NOMO-1 (cell line): ENCODE data around the gene MICU2.
"Not testable (repeated sequence)": the region's sequence is repeated elsewhere in the genome, so short reads cannot be mapped to it uniquely, and the experiment has no call there.

Experiments
- DNase-seq, 2 experiments: peaks; one replicate each; lab custom pipeline; 2025; ENCODE audit not compliant: unreplicated experiment in 2 of 2; lab: John Stamatoyannopoulos, UW

The MICU2 gene

DNA sequence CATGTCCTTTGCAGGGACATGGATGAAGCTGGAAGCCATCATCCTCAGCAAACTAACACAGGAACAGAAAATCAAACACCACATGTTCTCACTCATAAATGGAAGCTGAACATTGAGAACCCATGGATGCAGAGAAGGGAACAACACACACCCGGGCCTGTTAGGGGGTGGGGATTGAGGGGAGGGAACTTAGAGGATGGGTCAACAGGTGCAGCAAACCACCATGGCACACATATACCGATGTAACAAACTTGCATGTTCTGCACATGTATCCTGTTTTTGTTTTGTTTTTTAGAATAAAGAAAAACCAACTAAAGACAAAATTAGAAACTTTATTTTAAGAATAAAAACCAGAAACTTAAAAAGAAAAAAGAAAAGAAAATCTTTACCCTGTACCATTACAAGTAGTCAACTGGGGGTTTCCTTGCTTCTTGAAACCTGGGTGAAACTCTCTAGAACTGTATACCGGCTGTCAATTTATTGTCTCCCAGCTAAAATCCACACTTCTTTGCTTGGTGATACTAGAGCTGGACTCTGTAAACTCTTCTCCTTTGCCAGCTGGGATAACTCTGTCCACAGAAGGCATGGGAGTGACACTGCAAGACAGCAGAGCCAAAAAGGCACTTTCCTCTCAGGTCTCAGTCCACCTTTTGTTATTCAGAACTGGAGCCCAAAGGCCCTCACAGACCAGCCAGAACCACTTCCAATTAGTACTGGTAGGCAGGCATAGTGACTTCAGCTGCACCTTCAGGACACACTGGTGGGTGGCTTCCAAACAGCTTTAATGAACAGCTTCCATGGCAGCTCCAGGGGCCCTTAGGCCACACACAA is 9.0 kb downstream of the MICU2 start:
- DNase-seq, result no peak

DNA sequence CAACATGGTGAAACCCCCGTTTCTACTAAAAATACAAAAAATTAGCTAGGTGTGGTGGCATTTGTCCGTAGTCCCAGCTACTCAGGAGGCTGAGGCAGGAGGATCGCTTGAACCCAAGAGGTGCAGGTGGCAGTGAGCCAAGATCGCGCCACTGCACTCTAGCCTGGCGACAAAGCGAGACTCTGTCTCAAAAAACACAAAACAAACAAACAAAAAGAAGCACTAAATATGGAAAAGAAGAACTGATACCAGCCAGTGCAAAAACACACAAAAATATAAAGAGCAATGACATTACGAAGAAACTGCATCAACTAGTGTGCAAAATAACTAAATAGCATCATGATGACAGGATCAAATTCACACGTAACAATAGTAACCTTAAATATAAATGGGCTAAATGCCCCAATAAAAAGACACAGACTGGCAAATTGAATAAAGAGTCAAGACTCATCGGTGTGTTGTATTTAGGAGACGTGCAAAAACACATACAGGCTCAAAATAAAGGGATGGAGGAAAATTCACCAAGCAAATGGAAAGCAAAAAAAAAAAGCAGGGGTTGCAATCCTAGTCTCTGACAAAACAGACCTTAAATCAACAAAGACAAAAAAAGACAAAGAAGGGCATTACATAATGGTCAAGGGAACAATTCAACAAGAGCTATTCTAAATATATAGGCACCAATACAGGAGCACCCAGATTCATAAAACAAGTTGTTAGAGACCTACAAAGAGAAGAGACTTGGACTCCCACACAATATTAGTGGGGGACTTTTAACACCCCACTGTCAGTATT is 13.1 kb downstream of the MICU2 start:
- DNase-seq, result not testable (repeated sequence)

DNA sequence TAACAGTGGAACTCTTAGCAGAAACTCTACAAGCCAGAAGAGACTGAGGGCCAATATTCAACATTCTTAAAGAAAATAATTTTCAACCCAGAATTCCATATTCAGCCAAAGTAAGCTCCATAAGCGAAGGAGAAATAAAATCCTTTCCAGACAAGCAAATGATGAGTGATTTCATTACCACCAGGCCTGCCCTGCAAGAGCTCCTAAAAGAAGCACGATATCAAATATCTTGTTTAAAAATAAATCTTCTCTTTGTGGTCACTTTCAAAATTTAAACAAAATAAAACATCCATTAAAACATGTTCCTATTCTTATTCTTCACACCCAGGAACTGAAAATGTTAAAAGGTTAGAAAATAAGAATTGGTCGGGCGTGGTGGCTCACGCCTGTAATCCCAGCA is 13.7 kb downstream of the MICU2 start:
- DNase-seq, result no peak

DNA sequence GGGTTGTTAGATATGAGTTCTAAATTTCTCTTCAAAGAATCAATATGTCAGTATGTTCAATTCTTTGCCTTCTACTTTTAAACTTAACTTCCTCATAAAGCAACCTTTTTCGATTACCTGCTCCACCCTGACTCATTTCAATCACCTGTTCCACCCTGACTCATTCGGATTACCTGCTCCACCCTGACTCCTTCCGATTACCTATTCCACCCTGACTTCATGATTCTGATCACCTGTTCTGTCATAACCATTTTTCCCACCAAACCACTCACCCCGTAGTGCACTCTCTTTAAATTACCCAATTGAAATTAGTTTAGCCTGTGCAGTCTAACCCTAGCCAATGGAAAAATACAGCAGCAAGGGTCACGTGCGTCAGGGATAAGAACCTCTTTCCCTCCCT is 14.5 kb downstream of the MICU2 start:
- DNase-seq, result not testable (repeated sequence)

DNA sequence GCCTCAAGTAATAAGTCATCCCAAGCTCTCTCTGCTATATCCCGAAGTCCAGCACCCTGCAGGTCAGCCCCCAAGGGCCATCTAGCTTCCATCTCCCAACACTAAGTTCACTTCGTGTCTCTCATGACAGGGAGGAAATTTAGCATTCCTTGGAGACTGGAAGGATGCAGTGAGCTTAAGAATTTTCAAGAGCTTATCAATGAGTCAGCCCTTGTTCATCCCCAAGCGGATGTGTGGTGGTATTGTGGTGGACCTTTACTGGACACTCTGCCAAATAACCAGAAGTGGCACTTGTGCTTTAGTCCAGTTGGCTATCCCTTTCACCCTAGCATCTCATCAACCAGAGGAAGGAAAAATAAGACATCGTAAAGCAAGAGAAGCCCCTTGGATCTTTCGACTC is 15.6 kb downstream of the MICU2 start:
- not testable (repeated sequence) for DNase-seq

DNA sequence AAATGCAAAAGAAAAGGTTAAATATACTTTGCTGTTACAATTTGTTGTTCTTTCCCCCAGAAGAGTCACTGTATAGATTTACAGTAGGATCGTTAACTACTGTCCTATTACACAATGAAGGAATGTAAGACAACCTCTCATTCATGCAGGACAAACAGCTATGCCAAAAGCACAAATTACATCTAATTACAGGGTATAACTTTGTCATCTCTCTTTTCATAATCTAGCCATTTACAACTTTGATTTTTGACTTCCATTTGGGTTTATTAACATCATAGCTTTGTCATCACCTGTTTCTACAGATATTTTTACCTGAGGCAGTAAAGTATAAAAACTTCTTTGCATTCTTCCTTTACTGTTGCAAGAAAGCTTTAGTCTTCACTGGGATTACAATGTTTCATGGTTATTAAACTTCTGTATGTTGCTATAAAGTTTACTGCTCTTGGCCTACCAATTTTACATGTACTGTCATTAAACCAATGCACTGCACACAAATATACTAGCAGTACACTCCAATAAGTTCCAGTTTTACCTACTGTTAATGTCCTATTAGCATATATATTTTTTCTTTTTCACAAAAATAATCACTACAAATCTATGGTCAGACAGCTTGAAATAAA is 18.9 kb downstream of the MICU2 start:
- DNase-seq, result no peak

DNA sequence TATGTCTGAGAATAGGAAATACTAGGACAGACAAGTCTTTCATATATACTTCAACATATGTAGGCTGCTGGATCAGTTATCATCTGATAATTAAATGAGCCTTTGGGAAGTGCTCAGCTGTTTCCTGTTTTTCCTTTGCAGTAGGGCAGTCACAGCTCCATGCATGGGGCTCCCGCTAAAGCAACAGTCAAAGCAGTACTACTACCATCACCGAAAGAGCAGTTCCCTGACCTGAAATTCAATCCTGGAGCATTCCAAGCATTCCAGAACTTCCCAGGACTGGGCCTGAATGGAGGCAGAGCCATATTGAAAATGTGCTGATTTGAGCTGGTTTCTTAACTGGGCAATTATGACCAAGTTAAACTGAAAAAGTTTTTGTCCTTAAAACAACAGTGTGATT is 20.5 kb downstream of the MICU2 start:
- no peak for DNase-seq

DNA sequence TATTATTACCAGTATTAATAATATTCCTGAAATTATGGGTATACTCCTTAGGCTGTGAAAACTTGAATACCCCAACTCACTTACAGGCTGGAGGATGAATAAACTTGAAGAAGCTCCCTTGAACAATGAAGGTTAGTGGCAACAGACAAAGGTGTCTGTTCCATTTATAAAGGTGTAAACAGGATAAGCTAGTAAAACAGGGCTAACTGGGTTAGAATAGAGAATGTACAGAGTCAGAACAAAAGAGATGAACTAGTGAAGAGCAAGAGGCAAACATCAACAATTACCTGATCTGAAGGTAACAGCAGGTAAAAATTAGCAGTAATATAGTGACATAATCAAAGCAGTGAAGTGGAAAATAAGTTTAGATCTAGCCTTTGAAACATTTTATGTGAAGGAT is 23.2 kb downstream of the MICU2 start:
- DNase-seq, result no peak

DNA sequence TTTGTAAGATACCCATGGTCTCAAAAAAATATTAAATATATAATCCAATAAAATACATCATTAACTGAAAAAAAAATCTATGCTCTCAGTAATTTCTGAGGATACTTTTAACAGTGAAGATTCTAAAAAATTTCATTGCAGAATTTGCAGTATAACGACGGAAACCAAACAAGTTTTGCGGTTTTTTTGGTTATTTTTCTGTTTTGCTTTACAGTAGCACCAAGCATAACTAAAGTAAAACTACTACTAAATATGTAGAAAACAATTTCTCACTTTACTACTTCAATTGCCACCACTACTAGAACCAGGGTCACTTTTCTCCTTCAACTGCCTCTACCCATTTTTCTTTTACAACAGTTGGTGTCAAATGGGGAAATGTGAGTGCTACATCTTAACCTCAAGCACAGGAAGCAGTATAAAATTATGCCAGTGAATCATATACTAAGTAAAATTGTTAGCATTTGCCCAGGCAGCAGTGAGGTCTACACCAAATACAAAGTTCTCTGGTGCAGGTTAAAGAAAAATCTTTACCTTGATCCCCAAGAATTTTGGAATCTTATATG is 24.1 kb downstream of the MICU2 start:
- peak; percentile 76 to 91 for DNase-seq

DNA sequence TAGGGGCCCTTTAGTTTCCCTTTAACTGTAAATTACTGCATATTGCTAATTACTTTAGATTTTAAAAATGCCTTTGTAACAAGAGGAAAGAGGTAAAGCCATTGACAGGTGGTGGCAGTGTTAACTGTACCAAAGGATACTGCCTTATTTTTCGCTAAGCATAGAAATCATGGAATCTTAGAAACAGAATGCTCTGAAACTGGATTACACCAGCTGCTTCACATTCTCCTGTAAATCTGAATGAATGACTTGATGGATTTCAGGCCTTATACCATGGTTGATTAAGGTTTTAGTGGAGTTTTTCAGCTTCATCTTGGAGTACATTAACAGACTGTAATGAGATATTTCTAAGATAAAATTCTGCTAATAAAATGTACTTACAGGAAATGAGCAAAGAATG is 25.2 kb downstream of the MICU2 start:
- DNase-seq, result no peak

DNA sequence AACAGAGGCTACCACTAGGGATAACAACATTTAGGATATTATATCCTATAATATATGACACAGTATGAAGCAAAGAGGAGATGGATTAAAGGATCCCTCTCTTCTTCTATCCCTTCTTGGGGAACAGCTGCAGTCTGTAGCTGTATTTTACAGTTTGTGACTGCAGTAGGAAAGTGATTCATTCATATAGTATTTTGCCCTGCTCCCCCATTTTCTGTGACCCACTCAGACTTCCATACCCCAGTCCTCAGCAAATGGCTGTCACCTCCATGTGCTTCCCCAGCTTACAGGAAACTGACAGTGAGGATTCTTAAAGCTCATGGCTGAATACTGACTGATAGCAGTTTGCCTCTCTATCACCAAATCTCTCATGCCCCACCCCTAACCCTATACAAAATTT is 27.5 kb downstream of the MICU2 start:
- no peak for DNase-seq

DNA sequence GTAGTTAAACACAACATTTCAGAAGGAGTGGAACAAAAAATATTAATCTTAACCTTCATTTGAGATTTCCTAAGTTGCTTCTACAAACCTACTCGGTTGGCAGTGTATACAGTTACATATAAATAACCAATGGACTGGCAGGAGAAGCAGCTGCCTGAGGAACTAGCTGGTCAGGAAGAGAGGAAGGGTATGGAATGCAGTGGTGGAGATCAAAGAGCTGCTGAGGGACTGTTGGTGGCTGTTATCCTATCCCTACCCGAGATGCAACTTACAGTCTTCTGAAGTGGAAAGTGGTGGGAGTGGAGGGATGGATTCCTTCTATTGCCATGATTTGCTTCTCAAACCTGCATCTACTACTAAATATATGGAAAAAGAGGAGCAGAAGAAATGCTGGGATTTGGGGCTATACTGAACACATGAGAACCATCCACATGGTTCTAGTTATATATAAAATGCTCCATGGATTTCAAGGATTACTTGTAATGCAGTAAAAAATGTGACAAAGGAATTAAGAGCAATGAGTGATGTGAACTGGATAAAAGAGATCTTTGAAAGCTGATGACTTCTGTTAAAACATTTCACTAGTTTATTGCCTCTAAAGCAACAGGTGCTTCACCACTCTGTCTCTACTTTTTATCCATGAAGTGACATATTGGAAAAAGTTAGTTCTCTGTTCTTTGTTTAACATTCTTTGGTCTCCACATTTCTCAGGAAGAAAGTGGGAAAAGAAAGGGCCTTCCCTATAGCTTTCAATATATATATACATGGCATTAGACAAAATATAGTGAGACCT is 29.9 kb downstream of the MICU2 start:
- DNase-seq, result no peak

DNA sequence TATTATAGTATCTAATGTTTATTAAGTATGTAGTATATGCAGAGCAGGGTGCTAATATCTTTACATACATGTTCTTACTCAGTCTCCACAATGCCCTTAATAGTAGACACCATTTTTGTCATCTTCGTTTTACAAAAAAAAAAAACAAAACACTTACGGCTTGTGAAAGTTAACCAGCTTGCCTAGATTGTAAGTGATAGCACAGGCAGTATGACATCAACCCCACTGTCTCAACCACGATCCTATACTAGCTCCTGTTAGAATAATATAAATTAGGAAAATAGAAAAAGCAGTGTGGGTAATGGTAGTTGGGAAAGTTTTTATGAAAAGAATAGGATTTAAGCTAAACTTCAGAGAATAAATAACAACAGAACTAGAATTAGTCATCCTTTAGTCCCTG is 34.3 kb downstream of the MICU2 start:
- DNase-seq, result no peak

DNA sequence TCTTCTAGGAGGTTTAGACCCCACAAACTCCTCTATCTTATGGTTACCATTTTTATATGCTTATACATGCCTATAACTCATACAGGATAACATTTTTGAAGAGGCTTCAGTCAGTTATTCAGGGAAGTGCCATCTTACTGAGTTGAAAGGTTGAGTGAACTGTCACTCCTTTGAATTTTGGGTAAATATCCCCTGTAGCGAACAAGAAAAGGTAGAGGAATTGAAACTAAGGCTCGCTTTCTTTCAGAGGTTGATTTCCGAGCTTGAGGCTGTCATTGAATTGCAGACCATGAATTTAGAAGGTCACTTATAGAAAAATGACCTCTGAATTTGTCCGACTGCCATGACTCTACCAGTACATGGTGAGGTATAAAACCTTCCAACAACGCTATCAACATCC is 35.1 kb downstream of the MICU2 start:
- DNase-seq, result no peak

DNA sequence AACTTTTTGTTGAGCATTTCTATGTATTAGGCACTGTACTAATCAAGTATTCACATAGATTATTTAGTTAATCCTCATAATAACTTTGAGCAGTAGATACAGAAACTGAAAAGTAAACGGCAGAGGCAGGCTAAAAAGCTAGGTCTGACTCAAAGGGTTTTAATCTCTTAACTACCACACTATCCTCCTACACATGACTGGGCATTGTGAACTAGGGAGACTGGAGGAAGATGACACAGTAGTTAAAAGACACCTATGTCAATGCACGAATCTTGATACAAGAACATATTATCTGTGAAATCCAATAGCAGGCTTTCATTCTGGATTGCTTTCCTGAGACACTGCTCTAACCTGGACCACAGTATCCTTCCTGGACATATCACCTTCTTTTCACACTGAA is 36.3 kb downstream of the MICU2 start:
- DNase-seq, result no peak

DNA sequence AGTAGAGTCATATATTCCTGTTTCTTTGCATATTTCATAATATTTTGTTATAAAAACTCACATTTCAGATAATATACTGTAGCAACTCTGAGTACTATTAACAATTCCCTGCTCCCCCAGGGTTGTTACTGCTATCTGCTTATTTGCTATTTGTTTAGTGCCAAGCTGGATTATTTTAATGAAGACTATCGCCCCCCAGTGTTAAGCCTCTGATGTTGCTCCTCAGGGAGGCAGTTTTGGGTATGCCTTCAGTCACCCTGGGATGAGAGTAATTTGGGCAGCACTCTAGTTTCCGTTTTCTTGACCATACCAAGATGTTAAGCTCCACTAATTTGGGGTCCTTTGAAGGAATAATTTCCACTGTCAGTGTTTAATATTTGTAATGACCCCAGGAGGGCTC is 46.0 kb downstream of the MICU2 start:
- peak in 1 of 2 experiments; percentile 8 for DNase-seq

DNA sequence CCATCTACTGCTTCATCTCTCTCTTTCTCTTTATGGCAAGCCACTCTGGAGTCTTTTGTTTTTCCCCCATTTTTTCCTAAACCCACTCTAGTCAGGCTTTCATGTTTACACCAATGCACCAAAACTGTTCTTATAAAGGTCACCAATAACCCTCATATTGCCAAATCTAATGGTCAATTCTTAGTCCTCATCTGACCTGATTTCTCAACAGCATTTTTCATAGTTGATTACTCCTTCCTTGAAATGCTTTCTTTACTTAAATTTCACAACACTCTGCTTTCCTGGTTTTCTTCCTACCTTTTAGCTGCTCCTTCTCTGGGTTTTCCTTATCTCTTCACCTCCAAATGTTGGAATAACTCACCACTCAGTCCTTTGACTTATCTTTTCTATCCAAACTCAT is 47.9 kb downstream of the MICU2 start:
- no peak for DNase-seq

DNA sequence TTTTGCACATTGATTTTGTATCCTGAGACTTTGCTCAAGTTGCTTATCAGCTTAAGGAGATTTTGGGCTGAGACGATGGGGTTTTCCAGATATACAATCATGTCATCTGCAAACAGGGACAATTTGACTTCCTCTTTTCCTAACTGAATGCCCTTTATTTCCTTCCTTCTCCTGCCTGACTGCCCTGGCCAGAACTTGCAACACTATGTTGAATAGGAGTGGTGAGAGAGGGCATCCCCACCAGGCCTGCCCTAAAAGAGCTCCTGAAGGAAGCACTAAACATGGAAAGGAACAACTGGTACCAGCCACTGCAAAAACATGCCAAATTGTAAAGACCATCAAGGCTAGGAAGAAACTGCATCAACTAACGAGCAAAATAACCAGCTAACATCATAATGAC is 50.7 kb downstream of the MICU2 start:
- DNase-seq, result not testable (repeated sequence)

DNA sequence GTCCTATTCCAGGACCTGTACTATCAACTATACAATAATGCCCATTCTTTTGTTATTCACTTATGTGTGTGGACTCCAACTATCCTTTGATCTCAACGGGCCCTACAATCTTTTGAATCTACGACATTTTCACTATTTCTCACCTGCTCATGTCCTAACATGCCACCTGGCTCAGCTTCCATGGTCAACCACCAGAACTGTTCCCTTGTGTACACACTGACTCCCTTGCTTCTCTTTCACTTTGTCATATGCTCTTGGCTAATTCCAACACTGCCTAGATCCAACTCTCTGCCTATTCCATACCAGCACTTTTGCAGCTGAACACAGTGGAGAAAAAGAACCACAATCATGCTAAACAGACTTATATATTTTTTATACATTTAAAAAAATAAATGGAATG is 53.1 kb downstream of the MICU2 start:
- DNase-seq, result no peak

DNA sequence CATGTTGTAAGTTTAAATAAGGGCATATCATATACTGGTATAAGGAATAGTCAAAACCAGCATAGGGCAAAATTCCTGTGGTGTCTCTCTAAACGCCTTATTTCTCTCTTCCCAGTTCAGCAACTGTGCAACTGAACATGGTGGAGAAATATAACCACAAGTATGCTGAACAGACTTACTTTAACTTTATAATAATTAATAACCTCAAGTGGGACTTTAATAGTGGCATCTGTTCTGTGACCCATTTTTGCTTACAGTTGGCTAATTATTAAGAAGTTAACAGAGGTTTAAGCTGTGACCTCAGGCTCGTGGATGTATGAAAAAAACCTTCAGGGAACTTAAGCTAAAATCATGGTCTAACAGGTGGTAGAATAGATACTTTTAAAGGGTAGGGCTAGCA is 54.3 kb downstream of the MICU2 start:
- DNase-seq, result no peak

DNA sequence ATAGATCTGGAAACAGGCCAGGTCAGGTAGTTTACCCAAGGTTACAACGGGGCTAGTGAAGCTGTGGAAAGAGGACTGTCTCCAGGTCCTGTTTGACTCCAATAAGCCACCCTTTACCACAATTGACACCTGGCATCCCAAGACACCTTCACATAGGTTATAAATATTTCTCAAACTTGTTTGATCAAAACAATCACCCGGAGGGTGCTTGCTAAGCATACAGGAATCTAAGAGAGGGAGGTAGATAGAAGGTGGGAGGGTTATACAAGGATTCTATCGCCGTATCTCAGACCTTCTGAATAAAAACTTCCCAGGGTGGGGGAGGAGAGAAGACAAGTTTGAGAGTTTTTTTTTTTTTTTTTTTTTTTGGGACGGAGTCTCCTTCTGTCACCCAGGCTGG is 55.4 kb downstream of the MICU2 start:
- no peak for DNase-seq
